Lower lobe of right lung (tissue), 2 donors: ENCODE results near the gene KCNE2. TPM values are rescaled to one million over a fixed set of nuclear protein-coding genes. Genes with fewer than 3 reads are reported as not detected.

Experiments used
- ATAC-seq, 2 donors: fragments of 200-7000 bp; cut with Tn5 transposase; one replicate each; pipeline ENCODE4 v1.9.1; 2020 to 2022; ENCODE audit warnings: mild to moderate bottlenecking in 2 of 2, moderate library complexity in 2 of 2
- DNase-seq: peaks from one replicate; pipeline ENCODE4 v3.0.0-alpha.2; 2020
- H3K27ac ChIP-seq: fragments of 200-600 bp; one replicate; pipeline ENCODE4 v1.8.0; 2022
- H3K27me3 ChIP-seq: fragments of 200-600 bp; one replicate; pipeline ENCODE4 v1.8.0; 2022; ENCODE audit warnings: low read depth
- H3K36me3 ChIP-seq: fragments of 200-600 bp; one replicate; pipeline ENCODE4 v1.8.0; 2022; ENCODE audit warnings: mild to moderate bottlenecking
- H3K4me1 ChIP-seq: fragments of 200-600 bp; one replicate; pipeline ENCODE4 v1.8.0; 2022
- H3K4me3 ChIP-seq: fragments of 200-600 bp; one replicate; pipeline ENCODE4 v1.8.0; 2022; ENCODE audit warnings: mild to moderate bottlenecking
- H3K9me3 ChIP-seq: fragments of 200-600 bp; one replicate; pipeline ENCODE4 v1.8.0; 2022
- intact Hi-C: fragments of 100-400 bp; cut with DNase I; formaldehyde crosslinking; loops from one replicate; pipeline ENCODE4 v1.11.0; 2022
- total RNA-seq: library from RNA; stranded (reverse); fragmentation: NEBNext Ultra II Directional; extraction: Animal tissue kit (Norgen Biotek cat#: 25700); gene quantifications from one replicate; pipeline ENCODE4 v1.2.1, GENCODE V29; 2021
- TF ChIP-seq, protein P1 (sequence below): fragments of 200-600 bp; IDR thresholded peaks from one replicate; pipeline ENCODE4 v1.8.0; 2022; ENCODE audit warnings: antibody characterized with exemption, mild to moderate bottlenecking
- donor health status: DM: no; HTN: yes; CAD: no; lungs with severe emphysema.

The KCNE2 gene
- total RNA-seq, 1 donor from 2014 or later, result not detected

DNA sequence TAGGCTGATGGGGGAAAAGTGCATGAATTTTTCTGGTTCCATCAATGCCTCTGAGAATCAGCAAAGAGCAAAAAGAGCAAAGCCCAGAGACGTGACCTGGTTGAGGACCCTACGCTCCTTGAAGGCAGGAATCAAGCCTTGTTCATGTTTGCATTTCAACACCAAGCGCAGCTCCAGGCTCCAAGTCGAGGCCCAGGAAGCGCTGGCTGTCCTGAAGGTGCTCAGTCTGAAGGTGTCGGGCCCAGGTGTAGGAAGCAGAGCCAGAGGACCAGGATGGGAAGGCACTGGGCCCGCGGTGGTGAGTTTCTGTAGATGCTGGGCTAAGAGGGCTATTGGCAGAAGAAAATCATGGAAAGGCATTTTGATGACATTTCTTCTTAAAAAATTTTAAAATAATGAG is 25.6 kb upstream of the KCNE2 start:
- no peak for DNase-seq
- no peaks in the 10 kb centered on the region for H3K27me3 ChIP-seq
- no peak overlapping the region for H3K27ac ChIP-seq
- no peaks in the 10 kb centered on the region for H3K36me3 ChIP-seq
- TF ChIP-seq, protein P1, sequence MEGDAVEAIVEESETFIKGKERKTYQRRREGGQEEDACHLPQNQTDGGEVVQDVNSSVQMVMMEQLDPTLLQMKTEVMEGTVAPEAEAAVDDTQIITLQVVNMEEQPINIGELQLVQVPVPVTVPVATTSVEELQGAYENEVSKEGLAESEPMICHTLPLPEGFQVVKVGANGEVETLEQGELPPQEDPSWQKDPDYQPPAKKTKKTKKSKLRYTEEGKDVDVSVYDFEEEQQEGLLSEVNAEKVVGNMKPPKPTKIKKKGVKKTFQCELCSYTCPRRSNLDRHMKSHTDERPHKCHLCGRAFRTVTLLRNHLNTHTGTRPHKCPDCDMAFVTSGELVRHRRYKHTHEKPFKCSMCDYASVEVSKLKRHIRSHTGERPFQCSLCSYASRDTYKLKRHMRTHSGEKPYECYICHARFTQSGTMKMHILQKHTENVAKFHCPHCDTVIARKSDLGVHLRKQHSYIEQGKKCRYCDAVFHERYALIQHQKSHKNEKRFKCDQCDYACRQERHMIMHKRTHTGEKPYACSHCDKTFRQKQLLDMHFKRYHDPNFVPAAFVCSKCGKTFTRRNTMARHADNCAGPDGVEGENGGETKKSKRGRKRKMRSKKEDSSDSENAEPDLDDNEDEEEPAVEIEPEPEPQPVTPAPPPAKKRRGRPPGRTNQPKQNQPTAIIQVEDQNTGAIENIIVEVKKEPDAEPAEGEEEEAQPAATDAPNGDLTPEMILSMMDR, result no peak
- intact Hi-C loops, result no loop called here
- H3K9me3 ChIP-seq, result no peaks in the 10 kb centered on the region
- H3K4me3 ChIP-seq, result no peak overlapping the region
- H3K4me1 ChIP-seq, result no peaks in the 10 kb centered on the region
- no peak for ATAC-seq

DNA sequence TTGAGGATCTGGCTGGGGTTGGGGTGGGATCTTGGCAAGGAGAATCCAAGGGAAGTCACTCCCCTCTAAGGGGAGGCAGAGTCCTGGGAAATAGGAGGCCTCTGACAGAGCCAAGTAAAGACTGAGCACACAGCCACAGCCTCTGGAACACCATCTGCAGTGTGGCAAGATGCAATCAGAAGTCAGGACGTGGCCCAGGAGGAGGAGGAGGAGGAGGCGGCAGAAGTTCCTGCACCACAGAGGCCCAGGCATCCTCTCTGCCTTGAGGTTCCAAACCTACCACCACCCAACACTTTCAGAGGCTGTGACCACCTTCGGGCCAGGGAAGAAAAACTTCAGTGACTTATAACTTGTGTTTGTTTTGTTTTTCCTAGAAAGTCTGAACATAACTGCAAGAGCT is 23.7 kb upstream of the KCNE2 start:
- no peaks in the 10 kb centered on the region for H3K27me3 ChIP-seq
- intact Hi-C loops, result no loop called here
- no peak overlapping the region for H3K4me3 ChIP-seq
- no peaks in the 10 kb centered on the region for H3K9me3 ChIP-seq
- TF ChIP-seq, protein P1, result no peak
- H3K36me3 ChIP-seq, result no peaks in the 10 kb centered on the region
- DNase-seq, result no peak
- H3K27ac ChIP-seq, result no peak overlapping the region
- H3K4me1 ChIP-seq, result no peaks in the 10 kb centered on the region
- ATAC-seq, result no peak

DNA sequence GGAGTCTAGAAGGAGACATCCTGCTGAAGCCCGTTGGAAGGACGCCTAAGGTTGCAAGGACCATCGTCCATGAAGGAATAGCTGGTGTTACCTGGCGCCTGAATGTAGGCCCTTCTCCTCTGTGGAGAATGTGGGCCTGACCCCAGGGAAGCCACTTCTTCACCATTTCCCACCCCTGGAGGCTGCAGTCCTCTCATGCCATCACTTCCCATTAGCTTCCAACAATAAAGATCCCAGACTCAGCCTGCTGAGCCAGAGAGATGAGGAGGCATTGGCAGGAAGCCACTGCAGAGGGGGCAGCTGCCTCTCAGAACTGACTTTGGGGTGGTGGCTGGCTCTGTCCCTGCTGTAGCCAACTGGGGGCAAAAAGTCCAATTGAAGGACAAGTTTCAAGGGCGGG is 21.3 kb upstream of the KCNE2 start:
- Histone ChIP-seq H3K36me3 (no peaks in the 10 kb centered on the region), H3K4me1 (peaks cover under 1% of the 10 kb centered on the region), H3K27ac (no peak overlapping the region), H3K27me3 (no peaks in the 10 kb centered on the region), H3K9me3 (no peaks in the 10 kb centered on the region), H3K4me3 (no peak overlapping the region)
- intact Hi-C loops, result no loop called here
- no peak for DNase-seq
- ATAC-seq, result no peak
- TF ChIP-seq, protein P1, result no peak

DNA sequence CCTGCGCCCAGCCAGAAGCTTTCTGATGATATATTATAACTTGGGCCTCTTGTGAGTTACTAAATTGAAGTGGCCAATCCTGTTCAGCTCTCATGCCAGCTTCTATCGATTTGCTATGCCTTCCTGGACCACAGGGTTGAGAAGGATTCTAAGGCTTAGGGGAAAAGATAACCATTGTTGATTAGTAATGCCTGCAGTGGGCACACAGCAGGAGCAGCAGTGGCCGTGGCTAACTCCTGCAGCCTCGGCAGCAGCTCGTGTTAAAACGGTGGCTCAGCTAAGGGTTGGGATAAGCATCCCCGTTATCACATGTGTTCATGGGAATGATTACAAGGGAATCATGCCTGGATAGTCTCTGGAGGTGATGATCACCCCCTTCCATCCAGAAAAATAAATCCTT is 20.5 kb upstream of the KCNE2 start:
- DNase-seq, result no peak
- Histone ChIP-seq H3K4me3 (no peak overlapping the region), H3K36me3 (no peaks in the 10 kb centered on the region), H3K4me1 (peaks cover 8% of the 10 kb centered on the region), H3K27ac (no peak overlapping the region), H3K9me3 (no peaks in the 10 kb centered on the region), H3K27me3 (no peaks in the 10 kb centered on the region)
- no peak for ATAC-seq
- TF ChIP-seq, protein P1, result no peak
- intact Hi-C loops, result no loop called here

DNA sequence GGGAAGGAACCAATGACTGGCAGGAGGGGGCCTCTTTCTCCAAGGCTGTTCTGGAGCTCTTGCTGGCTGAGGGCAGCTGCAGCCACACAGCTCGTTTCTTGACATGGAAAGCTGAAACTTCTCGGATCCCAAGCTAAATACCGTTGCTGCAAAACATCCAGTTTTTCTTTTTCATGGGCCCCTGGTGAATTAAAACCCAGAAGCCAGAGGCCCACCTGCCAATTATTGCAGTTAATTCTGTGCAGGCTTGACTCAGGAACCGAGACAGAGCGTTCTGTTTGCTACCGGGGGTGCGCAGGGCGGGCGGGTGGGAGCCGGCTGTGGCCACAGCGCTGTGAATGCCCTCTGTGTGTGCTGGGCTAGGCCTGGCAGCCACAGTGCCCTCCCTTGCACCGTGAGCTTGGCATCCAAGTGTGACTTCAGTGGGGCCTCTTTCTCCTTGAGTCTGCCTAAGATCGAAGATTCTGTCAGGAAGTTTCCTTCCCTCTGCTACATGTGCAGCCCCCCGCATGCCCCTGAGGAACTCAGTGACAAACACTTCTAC is 19.9 kb upstream of the KCNE2 start:
- peaks cover 8% of the 10 kb centered on the region for H3K4me1 ChIP-seq
- TF ChIP-seq, protein P1, result no peak
- DNase-seq, result no peak
- no peaks in the 10 kb centered on the region for H3K36me3 ChIP-seq
- no peaks in the 10 kb centered on the region for H3K9me3 ChIP-seq
- no peak overlapping the region for H3K27ac ChIP-seq
- intact Hi-C loops, result no loop called here
- H3K4me3 ChIP-seq, result no peak overlapping the region
- no peak for ATAC-seq
- H3K27me3 ChIP-seq, result no peaks in the 10 kb centered on the region

DNA sequence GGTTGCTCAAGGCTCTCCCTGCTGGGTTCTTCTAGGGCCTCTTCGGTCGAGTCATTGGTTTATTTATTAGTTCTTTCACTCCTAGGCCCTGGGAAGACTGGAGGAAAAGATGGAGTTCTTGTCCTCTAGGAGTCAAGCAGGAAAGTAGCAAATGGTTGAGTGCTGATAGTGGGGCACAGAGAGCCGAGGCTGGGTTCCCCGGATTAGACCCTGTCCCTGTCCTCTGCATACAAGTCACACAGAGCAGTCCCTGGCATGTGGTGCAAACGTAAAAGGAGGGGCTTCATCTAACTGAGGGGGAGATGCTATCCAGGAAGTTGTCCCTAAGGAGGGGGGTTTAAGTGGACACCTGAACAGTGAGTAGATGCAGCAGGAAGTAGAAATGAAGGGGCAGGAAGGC is 19.2 kb upstream of the KCNE2 start:
- Histone ChIP-seq H3K4me3 (no peak overlapping the region), H3K27me3 (no peaks in the 10 kb centered on the region), H3K27ac (no peak overlapping the region), H3K36me3 (no peaks in the 10 kb centered on the region), H3K4me1 (peaks cover 8% of the 10 kb centered on the region), H3K9me3 (no peaks in the 10 kb centered on the region)
- ATAC-seq (no peak), DNase-seq (no peak)
- TF ChIP-seq, protein P1, result no peak
- intact Hi-C loops, result no loop called here
